Chondrocyte (in vitro differentiated cells): ENCODE results near the gene TCTN3. TPM values are rescaled to one million over a fixed set of nuclear protein-coding genes. Genes with fewer than 3 reads are reported as not detected.
A peak's percentile ranks its signal among the peaks of the same experiment; 100 is the strongest.

Source experiments
- DNase-seq: peaks from one replicate; pipeline ENCODE4 v3.0.0; 2021; ENCODE audit warnings: mixed read lengths, low spot score
- H3K27ac Mint-ChIP-seq: one replicate; pipeline ENCODE4 v1.8.0; 2021; ENCODE audit warnings: mild to moderate bottlenecking, moderate library complexity, mixed read lengths; ENCODE audit not compliant: unreplicated experiment
- H3K27me3 Mint-ChIP-seq: 2 replicates; pipeline ENCODE4 v1.8.0; 2021; ENCODE audit warnings: low read depth, mixed read lengths
- H3K36me3 Mint-ChIP-seq: 2 replicates; pipeline ENCODE4 v1.8.0; 2021; ENCODE audit warnings: low read depth, mixed read lengths
- H3K4me1 Mint-ChIP-seq: 2 replicates; pipeline ENCODE4 v1.8.0; 2021; ENCODE audit warnings: low read depth, mild to moderate bottlenecking, mixed read lengths
- H3K4me3 Mint-ChIP-seq: one replicate; pipeline ENCODE4 v1.8.0; 2021; ENCODE audit warnings: mild to moderate bottlenecking, moderate library complexity, mixed read lengths; ENCODE audit not compliant: unreplicated experiment
- H3K9me3 Mint-ChIP-seq: 2 replicates; pipeline ENCODE4 v1.8.0; 2021; ENCODE audit warnings: low read depth, mixed read lengths
- long read RNA-seq: library from polyadenylated mRNA; stranded (forward); transcript quantifications from one replicate; pipeline ENCODE4 v2.0.0, GENCODE V29; 2021
- total RNA-seq: library from RNA; stranded (reverse); gene quantifications from 3 replicates; pipeline ENCODE4 v1.2.1, GENCODE V29; 2021
- TF ChIP-seq, protein P1 (sequence below): fragments of 200-600 bp; sonication (generic); IDR thresholded peaks from 2 replicates; pipeline ENCODE4 v1.5.0; 2021; ENCODE audit warnings: antibody characterized with exemption, mild to moderate bottlenecking, moderate library complexity

The TCTN3 gene
- 32.7 to 54.6 TPM (median 35.8 TPM) in 3 replicates for total RNA-seq
- long read RNA-seq, transcript TCTN3-207 (14 exons, 2,739 nt), result major isoform, 88 of 100 reads
- long read RNA-seq, partial matches to known transcripts, result 1 of 100 reads
- long read RNA-seq, other reads (novel, unspliced or antisense), result 10 of 100 reads

DNA sequence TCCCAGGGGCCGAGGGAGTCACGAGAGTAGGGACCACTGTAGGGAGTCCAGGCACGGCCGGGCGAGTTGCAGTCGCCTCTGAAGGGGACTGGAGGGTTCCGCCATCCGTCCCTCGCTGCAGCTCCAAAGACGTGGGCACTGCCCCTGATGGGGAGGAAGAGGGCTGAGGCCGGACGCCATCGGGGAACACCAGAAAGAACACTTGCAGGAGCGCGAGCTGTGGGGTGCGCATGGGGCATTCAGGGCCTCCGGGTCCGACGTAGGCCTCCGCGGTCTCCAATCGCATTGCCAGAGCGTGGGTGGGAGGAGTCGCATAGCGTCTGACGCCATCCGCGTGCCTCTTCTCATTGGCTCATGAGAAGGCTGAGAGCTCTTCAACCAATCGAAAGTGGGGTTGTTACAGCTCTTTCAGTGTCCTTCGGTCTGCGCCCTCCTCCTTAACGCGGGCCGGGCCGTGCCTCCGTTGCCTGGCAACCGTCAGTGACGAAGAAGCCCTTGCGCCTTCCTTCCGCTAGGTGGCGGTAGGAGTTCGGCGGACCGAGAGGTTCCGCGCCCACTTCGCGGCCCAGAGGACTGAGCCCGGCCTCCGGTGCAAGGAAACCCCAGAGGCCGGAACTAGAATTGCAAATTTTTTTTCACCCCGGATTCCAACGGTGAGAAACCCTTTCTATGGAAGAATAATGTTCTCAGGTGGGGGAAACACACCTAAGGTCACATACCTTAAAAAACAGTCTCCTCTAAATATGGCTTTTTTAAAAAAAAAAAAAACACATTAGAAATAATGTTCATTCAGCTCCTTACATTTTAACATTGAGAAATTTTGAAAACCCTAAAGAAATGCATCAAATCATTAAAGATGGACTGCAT lies at the start of gene TCTN3:
TSS of gene TCTN3 (minus strand) at position 260 of the 867 bp plus-strand sequence. CDS start at position 232, 28 bp downstream.
- peaks cover 29% of the 10 kb centered on the region for H3K4me1 Mint-ChIP-seq
- no peaks in the 10 kb centered on the region for H3K9me3 Mint-ChIP-seq
- peak within 1 kb of the TSS; percentile 98 for H3K4me3 Mint-ChIP-seq
- peaks cover 2% of the 10 kb centered on the region for H3K27me3 Mint-ChIP-seq
- TF ChIP-seq, protein P1, sequence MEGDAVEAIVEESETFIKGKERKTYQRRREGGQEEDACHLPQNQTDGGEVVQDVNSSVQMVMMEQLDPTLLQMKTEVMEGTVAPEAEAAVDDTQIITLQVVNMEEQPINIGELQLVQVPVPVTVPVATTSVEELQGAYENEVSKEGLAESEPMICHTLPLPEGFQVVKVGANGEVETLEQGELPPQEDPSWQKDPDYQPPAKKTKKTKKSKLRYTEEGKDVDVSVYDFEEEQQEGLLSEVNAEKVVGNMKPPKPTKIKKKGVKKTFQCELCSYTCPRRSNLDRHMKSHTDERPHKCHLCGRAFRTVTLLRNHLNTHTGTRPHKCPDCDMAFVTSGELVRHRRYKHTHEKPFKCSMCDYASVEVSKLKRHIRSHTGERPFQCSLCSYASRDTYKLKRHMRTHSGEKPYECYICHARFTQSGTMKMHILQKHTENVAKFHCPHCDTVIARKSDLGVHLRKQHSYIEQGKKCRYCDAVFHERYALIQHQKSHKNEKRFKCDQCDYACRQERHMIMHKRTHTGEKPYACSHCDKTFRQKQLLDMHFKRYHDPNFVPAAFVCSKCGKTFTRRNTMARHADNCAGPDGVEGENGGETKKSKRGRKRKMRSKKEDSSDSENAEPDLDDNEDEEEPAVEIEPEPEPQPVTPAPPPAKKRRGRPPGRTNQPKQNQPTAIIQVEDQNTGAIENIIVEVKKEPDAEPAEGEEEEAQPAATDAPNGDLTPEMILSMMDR, result peak; percentile 99
- peak within 1 kb of the TSS; percentile 95 for H3K27ac Mint-ChIP-seq
- H3K36me3 Mint-ChIP-seq, result peaks cover 4% of the 10 kb centered on the region
- peak; percentile 97 for DNase-seq

DNA sequence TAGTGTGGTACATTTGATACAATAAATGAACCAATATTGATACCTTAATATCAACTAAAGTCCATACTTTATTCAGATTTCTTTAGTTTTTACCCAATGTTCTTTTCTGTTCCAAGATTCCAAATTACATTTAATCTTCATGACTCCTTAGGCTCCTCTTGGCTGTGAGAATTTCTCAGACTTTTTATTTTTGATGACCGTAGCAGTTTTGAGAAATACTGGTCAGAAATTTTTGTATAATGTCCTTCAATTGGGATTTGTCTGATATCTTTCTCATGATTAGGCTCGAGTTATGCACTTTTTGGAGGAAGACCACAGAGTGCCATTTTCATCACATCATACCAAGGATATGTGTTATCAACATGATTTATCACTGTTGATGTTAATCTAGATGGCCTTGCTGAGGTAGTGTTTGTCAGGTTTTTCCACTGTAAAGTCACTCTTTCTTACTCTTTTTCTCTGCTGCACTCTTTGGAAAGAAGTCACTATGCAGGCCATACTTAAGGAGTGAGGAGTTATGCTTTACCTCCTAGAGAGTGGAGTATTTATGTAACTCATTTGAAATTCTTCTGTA lies 49.3 kb upstream of the TCTN3 start:
- no peak for DNase-seq

GRCh38 chr10:95742485-95742884 lies 48.8 kb upstream of the TCTN3 start:
- no peak for DNase-seq
- Mint-ChIP-seq H3K4me3 (peak overlapping the region; percentile 46), H3K36me3 (no peaks in the 10 kb centered on the region), H3K27me3 (no peaks in the 10 kb centered on the region), H3K4me1 (peaks cover 23% of the 10 kb centered on the region), H3K27ac (peak overlapping the region; percentile 78), H3K9me3 (peaks cover 2% of the 10 kb centered on the region)
- TF ChIP-seq, protein P1, result no peak

More for the DNA sequence above, 49.3 kb upstream of the TCTN3 start:
- Mint-ChIP-seq H3K4me3 (no peak overlapping the region), H3K9me3 (peaks cover 2% of the 10 kb centered on the region), H3K27ac (no peak overlapping the region), H3K36me3 (no peaks in the 10 kb centered on the region), H3K27me3 (no peaks in the 10 kb centered on the region), H3K4me1 (peaks cover 23% of the 10 kb centered on the region)
- TF ChIP-seq, protein P1, result no peak

DNA sequence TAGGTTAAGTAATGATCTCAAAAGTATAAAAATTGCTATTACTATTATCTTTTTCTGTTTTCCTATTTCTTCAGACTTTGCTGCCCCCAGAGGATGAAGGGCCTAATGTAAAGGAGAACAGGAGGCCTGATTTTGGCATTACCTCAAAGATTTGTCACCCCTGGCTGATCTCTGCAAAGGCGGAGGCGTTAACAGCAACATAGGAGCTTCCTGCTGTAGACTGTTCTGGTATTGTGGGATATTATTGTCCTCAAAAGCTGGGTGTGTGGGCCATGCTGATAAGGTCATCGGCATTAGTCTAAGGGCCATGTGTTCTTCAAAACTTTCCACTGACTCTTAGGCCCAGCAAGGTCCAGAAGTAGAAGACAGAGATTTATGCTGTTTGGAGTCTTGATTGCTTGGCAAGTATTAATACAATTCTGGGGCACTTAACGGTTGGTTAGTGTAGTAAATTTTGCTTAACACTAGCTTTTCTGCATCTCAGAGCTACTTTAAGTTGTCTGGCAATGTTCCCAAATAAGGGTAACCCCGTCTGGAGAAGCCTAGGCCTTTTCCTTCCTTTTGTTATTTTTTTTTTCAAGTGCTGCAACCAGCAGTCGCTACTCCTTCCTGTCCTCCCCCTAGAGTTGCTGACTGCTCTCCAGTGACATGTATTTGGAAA lies 48.2 kb upstream of the TCTN3 start:
- peak overlapping the region; percentile 78 for H3K27ac Mint-ChIP-seq
- H3K36me3 Mint-ChIP-seq, result no peaks in the 10 kb centered on the region

More for the DNA sequence above, 48.2 kb upstream of the TCTN3 start:
- Mint-ChIP-seq H3K4me1 (peaks cover 23% of the 10 kb centered on the region), H3K4me3 (peak overlapping the region; percentile 46), H3K27me3 (no peaks in the 10 kb centered on the region), H3K9me3 (peaks cover 2% of the 10 kb centered on the region)
- TF ChIP-seq, protein P1, result peak; percentile 29
- no peak for DNase-seq
